ENCODE results near the gene F8. TPM values are rescaled to one million over a fixed set of nuclear protein-coding genes. Genes with fewer than 3 reads are reported as not detected.
A peak's percentile ranks its signal among the peaks of the same experiment; 100 is the strongest.
"Not testable (repeated sequence)": the region's sequence is repeated elsewhere in the genome, so short reads cannot be mapped to it uniquely, and the experiment has no call there.

Gene F8
- total RNA-seq, 3 donors from 2014 or later (not counting 1 experiment from before 2014, with no cell fraction given): 1.4 to 4.6 (median 2.8) TPM

GRCh38 chrX:154827194-154828015, 195.1 kb downstream of the F8 start:
- H3K4me3 ChIP-seq (ENCODE audit: low read length): no peak overlapping the region
- DNase-seq: peak in 1 of 2 donors; percentile 32

GRCh38 chrX:154825586-154825985, 196.9 kb downstream of the F8 start:
- H3K36me3 Mint-ChIP-seq; H3K27me3 Mint-ChIP-seq (ENCODE audit: low read depth in 2 of 2); H3K4me3 ChIP-seq (ENCODE audit: low read length); H3K4me1 ChIP-seq (ENCODE audit: control insufficient read depth, insufficient read depth, low read length); H3K27ac ChIP-seq (ENCODE audit: low read length); H3K9me3 ChIP-seq (ENCODE audit: control insufficient read depth, insufficient read depth, low read length); H3K9me3 Mint-ChIP-seq; DNase-seq; H3K36me3 ChIP-seq (ENCODE audit: control insufficient read depth, insufficient read depth, low read length); H3K27me3 ChIP-seq (ENCODE audit: control insufficient read depth, insufficient read depth, low read length); H3K27ac Mint-ChIP-seq; ATAC-seq; intact Hi-C loops (cut with micrococcal nuclease); H3K4me3 Mint-ChIP-seq: not testable (repeated sequence)
- WGBS (ENCODE audit: insufficient coverage): no CpG with 5 or more reads among the region's 3 CpGs
- H3K4me1 Mint-ChIP-seq: peaks cover 9 to 11% of the 10 kb centered on the region in 2 donors

More at GRCh38 chrX:154827194-154828015, 195.1 kb downstream of the F8 start:
- intact Hi-C loops (cut with micrococcal nuclease): no loop called here
- TF ChIP-seq CTCF (IDR thresholded peaks at IDR 0.05): no peak
- ATAC-seq: peak in 2 of 3 donors; percentile 45 to 60
- peaks cover 9 to 11% of the 10 kb centered on the region in 2 donors for H3K4me1 Mint-ChIP-seq
- H3K9me3 Mint-ChIP-seq: no peaks in the 10 kb centered on the region
- H3K27ac ChIP-seq (ENCODE audit: low read length): peak overlapping the region; percentile 52
- peak overlapping the region in 1 of 2 donors; percentile 66 for H3K27ac Mint-ChIP-seq
- H3K4me3 Mint-ChIP-seq: no peak overlapping the region
- H3K36me3 Mint-ChIP-seq: no peaks in the 10 kb centered on the region
- H3K27me3 Mint-ChIP-seq (ENCODE audit: low read depth in 2 of 2): no peaks in the 10 kb centered on the region
- H3K27me3 ChIP-seq (ENCODE audit: control insufficient read depth, insufficient read depth, low read length): no peaks in the 10 kb centered on the region
- H3K36me3 ChIP-seq (ENCODE audit: control insufficient read depth, insufficient read depth, low read length): no peaks in the 10 kb centered on the region
- H3K9me3 ChIP-seq (ENCODE audit: control insufficient read depth, insufficient read depth, low read length): no peaks in the 10 kb centered on the region
- peaks cover 4% of the 10 kb centered on the region for H3K4me1 ChIP-seq (ENCODE audit: control insufficient read depth, insufficient read depth, low read length)
- 41% methylated on average over 3 of the region's 4 CpGs for WGBS (ENCODE audit: insufficient coverage)

GRCh38 chrX:154824638-154825037, 197.9 kb downstream of the F8 start:
- intact Hi-C loops (cut with micrococcal nuclease): no loop called here
- H3K4me3 Mint-ChIP-seq: no peak overlapping the region
- peaks cover 7 to 9% of the 10 kb centered on the region in 2 donors for H3K4me1 Mint-ChIP-seq
- WGBS (ENCODE audit: insufficient coverage): 89% methylated on average over 1 of the region's 1 CpG
- Histone ChIP-seq H3K27me3 (ENCODE audit: control insufficient read depth, insufficient read depth, low read length) (no peaks in the 10 kb centered on the region), H3K4me3 (ENCODE audit: low read length) (no peak overlapping the region), H3K36me3 (ENCODE audit: control insufficient read depth, insufficient read depth, low read length) (no peaks in the 10 kb centered on the region), H3K4me1 (ENCODE audit: control insufficient read depth, insufficient read depth, low read length) (peaks cover 4% of the 10 kb centered on the region), H3K9me3 (ENCODE audit: control insufficient read depth, insufficient read depth, low read length) (no peaks in the 10 kb centered on the region), H3K27ac (ENCODE audit: low read length) (no peak overlapping the region)
- DNase-seq: no peak
- H3K9me3 Mint-ChIP-seq: no peaks in the 10 kb centered on the region
- ATAC-seq: no peak
- no peak overlapping the region for H3K27ac Mint-ChIP-seq
- H3K27me3 Mint-ChIP-seq (ENCODE audit: low read depth in 2 of 2): peaks cover 0 to 9% of the 10 kb centered on the region in 2 donors
- H3K36me3 Mint-ChIP-seq: no peaks in the 10 kb centered on the region
- no peak for TF ChIP-seq CTCF (IDR thresholded peaks at IDR 0.05)

- 93% methylated on average over 3 of the region's 3 CpGs for WGBS (ENCODE audit: insufficient coverage)
- no peak for ATAC-seq
- no peaks in the 10 kb centered on the region for H3K4me1 Mint-ChIP-seq
Measured at GRCh38 chrX:154822029-154822428, 200.5 kb downstream of the F8 start.

More at GRCh38 chrX:154822029-154822428, 200.5 kb downstream of the F8 start:
- intact Hi-C loops (cut with micrococcal nuclease): no loop called here
- no peaks in the 10 kb centered on the region for H3K36me3 Mint-ChIP-seq
- H3K27me3 Mint-ChIP-seq (ENCODE audit: low read depth in 2 of 2): peaks cover 3 to 9% of the 10 kb centered on the region in 2 donors
- no peak for DNase-seq
- H3K27ac ChIP-seq (ENCODE audit: low read length): no peak overlapping the region
- no peaks in the 10 kb centered on the region for H3K36me3 ChIP-seq (ENCODE audit: control insufficient read depth, insufficient read depth, low read length)
- no peaks in the 10 kb centered on the region for H3K9me3 Mint-ChIP-seq
- H3K4me3 ChIP-seq (ENCODE audit: low read length): no peak overlapping the region
- no peaks in the 10 kb centered on the region for H3K27me3 ChIP-seq (ENCODE audit: control insufficient read depth, insufficient read depth, low read length)
- no peaks in the 10 kb centered on the region for H3K4me1 ChIP-seq (ENCODE audit: control insufficient read depth, insufficient read depth, low read length)
- H3K27ac Mint-ChIP-seq: no peak overlapping the region
- TF ChIP-seq CTCF (IDR thresholded peaks at IDR 0.05): no peak
- no peaks in the 10 kb centered on the region for H3K9me3 ChIP-seq (ENCODE audit: control insufficient read depth, insufficient read depth, low read length)
- H3K4me3 Mint-ChIP-seq: no peak overlapping the region
